NCI-H146 treated with DMSO at 0.1 percent for 48 hours (cell line): ENCODE measurements around the gene PHF1.

Experiments used
- DNase-seq: peaks from one replicate; lab custom pipeline; 2025; ENCODE audit not compliant: unreplicated experiment; lab: John Stamatoyannopoulos, UW

Gene PHF1

GRCh38 chr6:33417128-33417902 is 6.5 kb downstream of the PHF1 start:
- DNase-seq: no peak

GRCh38 chr6:33417903-33418689 is 7.3 kb downstream of the PHF1 start, which contains the start of gene CUTA:
Gene CUTA, minus strand, starts transcription at chr6:33418107. Its CDS starts 107 bp downstream, at chr6:33418000.
- DNase-seq: peak; percentile 96

- no peak for DNase-seq
These were observed 8.0 kb downstream of the PHF1 start for GRCh38 chr6:33418690-33419291.

- no peak for DNase-seq
These were observed 9.0 kb downstream of the PHF1 start, which contains the start of gene SYNGAP1 for GRCh38 chr6:33419580-33420490. Gene SYNGAP1, plus strand, starts transcription at chr6:33420065. Its CDS starts 200 bp downstream, at chr6:33420265.

GRCh38 chr6:33420491-33421343 is 9.9 kb downstream of the PHF1 start:
- no peak for DNase-seq

GRCh38 chr6:33421344-33421643 is 10.5 kb downstream of the PHF1 start:
- DNase-seq: no peak

- no peak for DNase-seq
These were observed 13.0 kb downstream of the PHF1 start for GRCh38 chr6:33423777-33424176.

- DNase-seq: no peak
These were observed 14.2 kb downstream of the PHF1 start for GRCh38 chr6:33424855-33425667.

GRCh38 chr6:33425668-33426577 is 15.1 kb downstream of the PHF1 start:
- peak; percentile 54 for DNase-seq

- DNase-seq: no peak
These were observed 16.0 kb downstream of the PHF1 start for GRCh38 chr6:33426590-33427511.

GRCh38 chr6:33427585-33428223 is 16.9 kb downstream of the PHF1 start:
- no peak for DNase-seq

- DNase-seq: no peak
These were observed 17.6 kb downstream of the PHF1 start for GRCh38 chr6:33428224-33428965.

GRCh38 chr6:33428966-33429749 is 18.3 kb downstream of the PHF1 start:
- no peak for DNase-seq

- no peak for DNase-seq
These were observed 18.9 kb downstream of the PHF1 start for GRCh38 chr6:33429750-33430052.

- no peak for DNase-seq
These were observed 19.5 kb downstream of the PHF1 start for GRCh38 chr6:33430334-33430733.
